GM11168 (cell line): ENCODE measurements around the gene PAPOLA.
"Not testable (repeated sequence)": the region's sequence is repeated elsewhere in the genome, so short reads cannot be mapped to it uniquely, and the experiment has no call there.

Experiments used
- in situ Hi-C: fragments of 300-500 bp; cut with MboI; formaldehyde crosslinking; loops from one replicate; pipeline ENCODE4 v1.12.0; 2022; ENCODE audit warnings: low sequenced_read_pairs; ENCODE audit not compliant: unreplicated experiment

The PAPOLA gene

DNA sequence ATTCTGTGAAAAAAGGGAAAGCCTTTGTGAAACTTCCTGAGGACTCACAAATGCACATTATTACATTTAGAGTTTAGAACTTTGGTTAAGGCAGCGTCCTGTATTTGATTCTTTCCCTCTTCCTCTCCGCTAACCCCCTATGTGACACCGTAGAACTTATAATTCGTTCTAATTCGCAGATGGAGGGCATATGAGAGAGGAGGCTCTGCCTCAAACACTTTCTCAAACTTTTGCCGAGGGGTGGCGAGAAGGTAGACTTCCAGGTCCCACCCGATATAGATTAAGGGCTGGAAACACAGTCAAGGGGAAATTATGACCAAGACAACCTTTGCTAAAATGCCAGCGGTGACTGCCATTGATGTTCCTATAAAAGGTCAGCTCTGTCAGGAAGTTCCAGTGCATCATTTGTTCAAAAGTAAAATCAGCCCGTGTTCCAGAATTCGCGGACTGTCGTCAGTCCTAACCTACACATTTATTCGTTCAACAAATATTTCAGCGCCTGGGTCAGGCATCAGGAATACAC lies 904 bp upstream of the PAPOLA start:
- in situ Hi-C loops = no loop called here

GRCh38 chr14:96502621-96503305 lies 581 bp downstream of the PAPOLA start:
- in situ Hi-C loops = no loop called here

- in situ Hi-C loops = no loop called here
Observed at GRCh38 chr14:96503306-96503679, 1.1 kb downstream of the PAPOLA start.

- in situ Hi-C loops = not testable (repeated sequence)
Observed at GRCh38 chr14:96504353-96504752, 2.2 kb downstream of the PAPOLA start.

DNA sequence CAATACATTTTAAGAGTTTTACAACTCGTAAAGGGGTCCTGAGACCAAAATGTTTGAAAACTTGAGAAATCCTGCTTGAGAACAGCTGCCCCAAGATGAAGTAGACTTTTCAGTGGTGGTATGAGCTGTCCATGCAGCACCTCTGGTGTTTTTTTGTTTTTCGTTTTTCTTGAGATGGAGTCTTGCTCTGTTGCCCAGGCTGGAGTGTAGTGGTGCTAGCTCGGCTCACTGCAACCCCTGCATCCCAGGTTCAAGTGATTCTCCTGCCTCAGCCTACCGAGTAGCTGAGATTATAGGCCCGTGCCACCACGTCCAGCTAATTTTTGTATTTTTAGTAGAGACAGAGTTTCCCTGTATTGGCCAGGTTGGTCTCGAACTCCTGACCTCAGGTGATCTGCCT lies 5.5 kb downstream of the PAPOLA start:
- in situ Hi-C loops = no loop called here

GRCh38 chr14:96508900-96509299 lies 6.7 kb downstream of the PAPOLA start:
- in situ Hi-C loops = no loop called here

GRCh38 chr14:96509457-96510090 lies 7.4 kb downstream of the PAPOLA start:
- in situ Hi-C loops = no loop called here

DNA sequence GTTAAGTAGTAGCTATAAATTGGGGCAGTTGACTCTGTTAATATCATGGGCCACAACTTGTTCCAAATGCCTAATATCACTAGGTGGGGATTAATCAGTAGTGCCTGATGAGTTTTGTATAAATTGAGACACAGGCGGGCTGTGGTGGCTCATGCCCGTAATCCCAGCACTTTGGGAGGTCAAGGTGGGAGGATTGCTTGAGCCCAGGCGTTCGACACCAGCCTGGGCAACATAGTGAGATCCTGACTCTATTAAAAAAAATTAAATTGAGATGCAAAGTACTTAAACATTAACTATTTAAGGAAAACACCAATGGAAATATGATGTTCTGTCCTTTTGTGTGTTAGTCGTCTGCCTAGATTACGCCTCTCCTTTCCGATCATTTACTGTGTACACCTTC lies 9.0 kb downstream of the PAPOLA start:
- in situ Hi-C loops = no loop called here

DNA sequence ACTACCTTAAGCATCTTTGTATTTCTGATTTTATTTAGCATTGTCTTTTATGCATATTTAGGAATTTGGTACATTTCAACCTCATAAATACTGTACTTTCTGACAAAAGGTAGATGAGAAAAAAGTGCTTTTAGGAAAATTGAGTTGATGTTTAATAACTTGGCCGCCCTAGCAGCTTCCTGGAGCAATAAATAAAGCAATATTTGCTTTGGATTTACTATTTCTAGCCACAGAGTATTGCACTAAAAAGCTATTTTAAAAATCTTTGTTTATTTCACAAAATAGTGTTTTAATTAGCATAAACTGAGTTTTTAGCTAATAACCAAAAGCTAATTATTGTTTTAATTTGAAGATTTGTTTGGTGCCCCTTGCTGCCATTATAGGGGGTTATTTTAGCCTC lies 9.5 kb downstream of the PAPOLA start:
- in situ Hi-C loops = no loop called here

DNA sequence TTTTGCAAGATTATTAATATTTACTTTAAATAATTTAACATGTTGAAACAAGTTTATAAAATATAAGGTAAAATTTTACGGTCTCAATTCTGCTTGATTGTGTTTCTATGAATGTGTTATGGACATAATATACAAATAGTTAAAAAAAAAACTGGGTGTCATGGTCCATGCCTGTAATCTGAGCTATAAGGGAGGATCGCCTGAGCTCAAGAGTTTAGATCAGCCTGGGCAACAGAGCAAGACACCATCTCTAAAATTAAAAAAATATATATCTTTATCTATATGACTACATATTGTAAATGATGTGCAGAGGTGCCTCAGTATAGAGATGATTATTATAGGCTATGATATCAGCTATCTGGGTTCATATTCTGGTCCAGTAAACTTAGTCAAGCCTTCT lies 9.9 kb downstream of the PAPOLA start:
- in situ Hi-C loops = no loop called here

DNA sequence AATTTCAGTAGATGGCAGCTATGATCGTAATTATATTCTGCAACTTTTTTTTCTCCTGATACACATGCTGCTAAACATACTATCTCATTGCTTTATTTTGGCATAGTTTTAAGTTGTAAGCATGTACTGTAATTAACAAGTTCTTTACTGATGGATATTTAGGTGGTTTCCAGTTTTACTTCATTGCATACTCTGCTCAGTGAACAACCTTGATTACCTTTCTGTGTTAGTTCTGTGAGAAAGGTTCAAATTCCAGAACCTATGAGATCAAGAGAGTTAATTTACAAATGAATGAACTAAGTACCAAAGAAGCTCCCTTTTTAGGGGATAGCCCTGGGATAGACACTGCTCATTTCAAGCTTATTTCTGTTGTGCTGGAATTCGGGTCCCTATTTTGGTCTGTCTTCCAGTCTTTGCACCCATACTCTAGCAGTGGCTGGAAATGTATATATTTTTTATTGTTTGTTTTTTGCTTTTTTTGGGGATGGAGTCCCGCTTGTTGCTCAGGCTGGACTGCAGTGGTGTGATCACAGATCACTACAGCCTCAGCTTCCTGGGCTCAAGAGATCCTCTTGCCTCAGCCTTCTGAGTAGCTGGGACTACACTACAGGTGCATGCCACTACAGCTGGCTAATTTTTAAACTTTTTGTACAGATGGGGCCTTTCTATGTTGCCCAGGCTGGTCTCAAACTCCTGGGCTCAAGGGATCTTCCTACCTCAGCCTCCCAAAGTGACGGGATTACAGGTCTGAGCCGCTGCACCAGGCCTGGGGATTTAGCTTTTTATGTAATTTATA lies 10.6 kb downstream of the PAPOLA start:
- in situ Hi-C loops = no loop called here

GRCh38 chr14:96514694-96515093 lies 12.5 kb downstream of the PAPOLA start:
- in situ Hi-C loops = no loop called here

DNA sequence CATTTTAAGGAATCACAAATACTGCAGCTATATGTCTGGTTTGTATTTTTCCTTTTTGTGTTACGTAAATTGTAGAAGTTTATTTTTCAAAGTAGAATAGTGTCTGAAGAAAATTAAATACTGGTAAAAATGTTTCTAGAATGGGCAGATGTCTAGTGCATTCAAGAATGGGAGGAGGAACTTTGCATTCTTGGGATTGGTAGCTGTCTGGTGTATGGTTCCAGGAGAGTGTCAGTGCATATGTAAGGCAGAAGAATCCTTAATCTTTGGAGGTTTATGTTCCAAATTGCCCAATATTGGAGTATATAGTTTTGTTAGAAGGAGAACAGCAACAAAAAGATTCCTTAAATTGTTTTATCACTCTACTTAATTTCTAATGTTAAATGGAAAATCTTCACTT lies 13.5 kb downstream of the PAPOLA start:
- in situ Hi-C loops = no loop called here

DNA sequence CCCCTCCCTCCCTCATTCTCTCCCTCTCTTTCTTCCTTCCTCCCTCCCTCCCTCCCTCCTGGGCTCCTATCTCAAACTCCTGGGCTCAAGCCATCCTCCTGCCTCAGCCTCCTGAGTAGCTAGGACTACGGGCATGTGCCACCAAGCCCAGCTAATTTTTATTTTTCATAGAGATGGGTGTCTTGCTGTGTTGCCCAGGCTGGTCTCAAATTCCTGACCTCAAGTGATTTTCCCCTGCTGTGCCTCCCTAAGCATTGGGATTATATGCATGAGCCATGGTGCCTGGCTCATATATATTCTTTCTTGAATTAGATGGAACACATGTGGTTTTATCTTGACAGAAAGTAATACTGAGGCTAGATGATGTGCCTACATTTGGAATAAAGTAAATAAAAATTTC lies 14.2 kb downstream of the PAPOLA start:
- in situ Hi-C loops = no loop called here

DNA sequence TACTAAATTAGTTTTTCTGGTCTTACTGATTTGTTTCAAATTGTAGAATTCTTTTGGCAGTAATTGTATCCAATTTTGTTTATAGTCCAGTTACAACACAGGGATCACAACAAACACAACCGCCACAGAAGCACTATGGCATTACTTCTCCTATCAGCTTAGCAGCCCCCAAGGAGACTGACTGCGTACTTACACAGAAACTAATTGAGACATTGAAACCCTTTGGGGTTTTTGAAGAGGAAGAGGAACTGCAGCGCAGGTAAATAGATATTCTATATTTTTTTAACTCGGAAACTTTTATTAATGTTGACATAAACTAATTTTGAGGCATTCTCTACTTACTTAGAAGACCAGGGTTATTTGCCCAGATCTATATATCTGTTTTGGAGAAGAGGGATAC lies 17.8 kb downstream of the PAPOLA start:
- in situ Hi-C loops = no loop called here

GRCh38 chr14:96525452-96525851 lies 23.3 kb downstream of the PAPOLA start:
- in situ Hi-C loops = no loop called here

GRCh38 chr14:96532632-96533031 lies 30.4 kb downstream of the PAPOLA start:
- in situ Hi-C loops = no loop called here

DNA sequence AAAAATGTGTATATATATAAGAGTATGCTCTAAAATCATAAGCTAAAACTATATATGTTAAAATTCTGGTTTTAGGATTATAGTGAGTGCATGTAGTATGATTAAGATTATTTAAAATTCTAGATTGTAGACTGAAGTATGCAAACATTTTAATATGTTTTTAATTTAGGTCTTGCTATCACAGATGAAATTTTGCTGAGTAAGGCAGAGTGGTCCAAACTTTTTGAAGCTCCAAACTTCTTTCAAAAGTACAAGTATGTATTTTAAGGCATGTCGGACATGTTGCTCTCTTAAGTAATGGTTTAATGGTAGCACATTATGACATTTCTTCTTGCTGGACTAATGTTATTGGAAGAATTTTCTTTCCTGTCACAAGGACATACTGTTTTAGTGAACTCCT lies 34.6 kb downstream of the PAPOLA start:
- in situ Hi-C loops = no loop called here

- in situ Hi-C loops = no loop called here
Observed at GRCh38 chr14:96538097-96538989, 36.2 kb downstream of the PAPOLA start.

DNA sequence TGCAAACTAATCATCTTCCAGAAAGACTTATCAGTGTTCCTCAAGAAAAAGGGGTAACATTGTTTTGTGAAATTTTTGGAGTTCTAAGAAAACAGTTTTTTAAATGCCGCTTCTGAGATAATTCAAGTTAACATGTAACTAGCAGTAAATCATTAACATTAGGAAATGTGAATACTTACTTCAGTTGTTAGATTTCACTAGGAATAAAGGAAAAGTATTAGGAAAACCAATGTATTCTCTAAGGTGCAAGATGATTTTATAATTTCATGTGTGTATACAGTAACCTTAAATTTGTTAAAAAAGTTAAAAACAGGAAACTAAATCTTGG lies 36.8 kb downstream of the PAPOLA start:
- in situ Hi-C loops = no loop called here
